H1 (cell line): Measurements from ENCODE around the gene KCNH6. TPM values are rescaled to one million over a fixed set of nuclear protein-coding genes. Genes with fewer than 3 reads are reported as not detected.

Source experiments
- CTCF ChIA-PET: fragments of 300-600 bp; sonication (Branson Sonifier 250); formaldehyde crosslinking; loops from one replicate; lab custom pipeline; 2021; ENCODE audit not compliant: partially characterized antibody; lab: Charles Lee
- POLR2A ChIA-PET: fragments of 300-600 bp; sonication (Branson Sonifier 250); formaldehyde crosslinking; loops from one replicate; lab custom pipeline; 2021; ENCODE audit warnings: inconsistent platforms; ENCODE audit not compliant: partially characterized antibody; lab: Charles Lee
- DNase-seq, 2 experiments: peaks; one replicate each; pipeline versions ENCODE4 v3.0.0 to v3.0.0-alpha.2; 2010 to 2022; ENCODE audit warnings: low spot score in 2 of 2, low read depth in 1 of 2, mixed read lengths in 1 of 2
- FAIRE-seq: peaks from 2 replicates; lab custom pipeline; 2011; peaks lifted over from hg19 to GRCh38; lab: Jason Lieb, UNC
- H2AFZ ChIP-seq: 2 replicates; pipeline ENCODE4 v1.8.1; 2012; ENCODE audit warnings: low read length, inconsistent platforms
- H2AK5ac ChIP-seq: 2 replicates; pipeline ENCODE4 v1.6.1; 2013; ENCODE audit warnings: low read depth, low read length
- H2BK120ac ChIP-seq: replicated peaks from 2 replicates; pipeline ENCODE3; 2013; ENCODE audit warnings: low read depth, low read length, inconsistent platforms
- H2BK12ac ChIP-seq: 2 replicates; pipeline ENCODE4 v1.6.1; 2013; ENCODE audit warnings: low read depth, low read length
- H2BK15ac ChIP-seq: 2 replicates; pipeline ENCODE4 v1.6.1; 2013; ENCODE audit warnings: low read length
- H2BK20ac ChIP-seq: 2 replicates; pipeline ENCODE4 v1.6.1; 2013; ENCODE audit warnings: low read length
- H2BK5ac ChIP-seq: 2 replicates; pipeline ENCODE4 v1.6.1; 2013; ENCODE audit warnings: low read depth, low read length
- H3K14ac ChIP-seq: 2 replicates; pipeline ENCODE4 v1.6.1; 2013; ENCODE audit warnings: inconsistent platforms; ENCODE audit not compliant: insufficient read length
- H3K18ac ChIP-seq: 2 replicates; pipeline ENCODE4 v1.6.1; 2013; ENCODE audit warnings: low read length; ENCODE audit errors: extremely low read depth
- H3K23ac ChIP-seq: 2 replicates; pipeline ENCODE4 v1.6.1; 2013; ENCODE audit warnings: inconsistent platforms; ENCODE audit not compliant: insufficient read length
- H3K23me2 ChIP-seq: 2 replicates; pipeline ENCODE4 v1.6.1; 2013; ENCODE audit warnings: low read depth, low read length
- H3K27ac ChIP-seq: 2 replicates; pipeline ENCODE4 v1.6.1; 2011; ENCODE audit warnings: low read depth, low read length, inconsistent platforms
- H3K27me3 ChIP-seq, 4 experiments: replicated peaks in 1 of 4; 1 replicate in 1 of 4; 2 replicates in 3 of 4; pipeline versions ENCODE4 v1.6.1 to v1.8.1; 2011 to 2013; ENCODE audit warnings: low read length in 3 of 4, mild to moderate bottlenecking in 3 of 4, inconsistent platforms in 2 of 4, mixed read lengths in 2 of 4, moderate library complexity in 1 of 4; ENCODE audit not compliant: control insufficient read depth in 3 of 4, insufficient read depth in 3 of 4; ENCODE audit errors: extremely low read depth in 1 of 4
- H3K36me3 ChIP-seq, 4 experiments: 2 replicates each; pipeline versions ENCODE4 v1.6.1 to v1.8.1; 2011 to 2013; ENCODE audit warnings: mild to moderate bottlenecking in 4 of 4, low read length in 3 of 4, moderate library complexity in 2 of 4, control low read depth in 1 of 4, inconsistent platforms in 1 of 4; ENCODE audit not compliant: insufficient read depth in 4 of 4, control insufficient read depth in 2 of 4
- H3K4ac ChIP-seq: replicated peaks from 2 replicates; pipeline ENCODE3; 2013; ENCODE audit warnings: low read length, low read depth, mixed read lengths, inconsistent platforms; ENCODE audit not compliant: insufficient read length
- H3K4me1 ChIP-seq, 4 experiments: replicated peaks in 1 of 4; 1 replicate in 1 of 4; 2 replicates in 3 of 4; pipeline versions ENCODE4 v1.6.1 to v1.8.1; 2011 to 2013; ENCODE audit warnings: low read length in 3 of 4, inconsistent platforms in 2 of 4, mixed read lengths in 1 of 4; ENCODE audit not compliant: insufficient read depth in 4 of 4, control insufficient read depth in 3 of 4
- H3K4me2 ChIP-seq, 2 experiments: 2 replicates each; pipeline versions ENCODE4 v1.6.1 to v1.8.1; 2011 to 2013; ENCODE audit warnings: low read depth in 2 of 2, low read length in 2 of 2, control low read depth in 1 of 2, inconsistent platforms in 1 of 2, mild to moderate bottlenecking in 1 of 2; ENCODE audit not compliant: insufficient read depth in 1 of 2
- H3K4me3 ChIP-seq, 4 experiments: fragments of 200-600, 300-600 bp in 1 of 4; sonication (generic), shearing (Covaris generic), sonication (Bioruptor Twin) in 1 of 4; 2 replicates each; pipeline versions ENCODE4 v1.5.1 to v1.8.1; 2011 to 2016; ENCODE audit warnings: low read length in 4 of 4, low read depth in 3 of 4, control low read depth in 2 of 4, inconsistent platforms in 2 of 4, mild to moderate bottlenecking in 2 of 4, mixed read lengths in 1 of 4, moderate library complexity in 1 of 4; ENCODE audit not compliant: insufficient read depth in 2 of 4; ENCODE audit errors: extremely low read depth in 1 of 4
- H3K56ac ChIP-seq: replicated peaks from 2 replicates; pipeline ENCODE3; 2013; ENCODE audit warnings: low read depth, mild to moderate bottlenecking, mixed read lengths, low read length, inconsistent platforms; ENCODE audit not compliant: insufficient read length
- H3K79me1 ChIP-seq: 2 replicates; pipeline ENCODE4 v1.6.1; 2013; ENCODE audit warnings: low read depth, low read length, control low read depth
- H3K79me2 ChIP-seq, 2 experiments: 2 replicates each; pipeline versions ENCODE4 v1.6.1 to v1.8.1; 2012 to 2013; ENCODE audit warnings: low read length in 2 of 2, mild to moderate bottlenecking in 2 of 2, inconsistent platforms in 1 of 2; ENCODE audit not compliant: insufficient read depth in 2 of 2, control insufficient read depth in 1 of 2
- H3K9ac ChIP-seq, 4 experiments: replicated peaks in 1 of 4; 1 replicate in 1 of 4; 2 replicates in 3 of 4; pipeline versions ENCODE4 v1.6.1 to v1.8.1; 2011 to 2013; ENCODE audit warnings: low read depth in 3 of 4, low read length in 3 of 4, control low read depth in 2 of 4, mild to moderate bottlenecking in 2 of 4, moderate library complexity in 2 of 4, inconsistent platforms in 1 of 4; ENCODE audit errors: extremely low read depth in 1 of 4
- H3K9me3 ChIP-seq, 2 experiments: 2 replicates each; pipeline versions ENCODE4 v1.6.1 to v1.8.1; 2012 to 2013; ENCODE audit warnings: mild to moderate bottlenecking in 2 of 2, moderate library complexity in 2 of 2, control low read depth in 1 of 2, inconsistent platforms in 1 of 2, low read depth in 1 of 2, low read length in 1 of 2, mixed read lengths in 1 of 2; ENCODE audit not compliant: insufficient read depth in 2 of 2
- H4K20me1 ChIP-seq, 2 experiments: replicated peaks in 1 of 2; 2 replicates each; pipeline versions ENCODE3 to v1.8.1; 2011 to 2013; ENCODE audit warnings: inconsistent platforms in 2 of 2, low read length in 2 of 2, mild to moderate bottlenecking in 1 of 2; ENCODE audit not compliant: insufficient read depth in 2 of 2, control insufficient read depth in 1 of 2
- H4K5ac ChIP-seq: 2 replicates; pipeline ENCODE4 v1.6.1; 2013; ENCODE audit warnings: low read length, low read depth, mixed read lengths, inconsistent platforms; ENCODE audit not compliant: insufficient read length
- H4K8ac ChIP-seq: 2 replicates; pipeline ENCODE4 v1.8.0; 2013; ENCODE audit warnings: mild to moderate bottlenecking, moderate library complexity, low read length, inconsistent platforms; ENCODE audit not compliant: insufficient read depth; ENCODE audit errors: extremely low read depth
- H4K91ac ChIP-seq: replicated peaks from 2 replicates; pipeline ENCODE3; 2013; ENCODE audit warnings: low read length, mixed read lengths, inconsistent platforms; ENCODE audit not compliant: insufficient read length
- CHD2 ChIP-seq: IDR thresholded peaks from 2 replicates; pipeline ENCODE4 v1.6.1; 2012; ENCODE audit warnings: low read length, improper control_type of control experiment
- EZH2 ChIP-seq: fragments of 200-600 bp; sonication (generic); IDR thresholded peaks from 2 replicates; pipeline ENCODE4 v1.7.1; 2012; ENCODE audit warnings: low read depth, mild to moderate bottlenecking, moderate library complexity, low read length, inconsistent platforms; ENCODE audit not compliant: severe bottlenecking
- GABPA ChIP-seq: IDR thresholded peaks from 2 replicates; pipeline ENCODE4 v1.6.1; 2011; ENCODE audit warnings: mild to moderate bottlenecking, low read length, moderate library complexity, borderline replicate concordance; ENCODE audit not compliant: insufficient read depth
- HDAC6 ChIP-seq: IDR thresholded peaks from one replicate; pipeline ENCODE4 v1.7.1; 2012; ENCODE audit warnings: low read depth, mild to moderate bottlenecking, inconsistent platforms, low read length, moderate library complexity
- MAFK ChIP-seq: IDR thresholded peaks from 2 replicates; pipeline ENCODE4 v1.6.1; 2012; ENCODE audit warnings: low read depth, mild to moderate bottlenecking, improper control_type of control experiment, low read length
- MAX ChIP-seq: IDR thresholded peaks from 2 replicates; pipeline ENCODE4 v1.6.1; 2012; ENCODE audit warnings: inconsistent platforms
- POU5F1 ChIP-seq: IDR thresholded peaks from 2 replicates; pipeline ENCODE4 v1.6.1; 2011; ENCODE audit warnings: low read depth, mild to moderate bottlenecking, low read length, moderate library complexity
- RBBP5 ChIP-seq: IDR thresholded peaks from 2 replicates; pipeline ENCODE4 v1.7.1; 2012; ENCODE audit warnings: low read depth, mild to moderate bottlenecking, inconsistent platforms, low read length, moderate library complexity, borderline replicate concordance
- RNF2 ChIP-seq: fragments of 200-900, 300-1000 bp; sonication (generic); IDR thresholded peaks from 2 replicates; pipeline ENCODE4 v1.7.1; 2016; ENCODE audit warnings: borderline replicate concordance, low read depth, mild to moderate bottlenecking, antibody characterized with exemption, low read length; ENCODE audit not compliant: poor library complexity, severe bottlenecking; ENCODE audit errors: missing control alignments
- WGBS, 2 experiments: shearing (Covaris generic) in 1 of 2; methylation state at CpG; one replicate each; pipeline versions ENCODE4 v1.1.6 to v1.1.7; 2013 to 2015; ENCODE audit warnings: low lambda C conversion rate in 2 of 2, mixed read lengths in 2 of 2, inconsistent platforms in 1 of 2, low coverage in 1 of 2, missing lambda C conversion rate in 1 of 2; ENCODE audit not compliant: insufficient replicate concordance in 2 of 2, insufficient coverage in 1 of 2, insufficient read length in 1 of 2; ENCODE audit errors: extremely low coverage in 1 of 2, missing lambda C conversion rate in 1 of 2; 5-methylcytosine and 5-hydroxymethylcytosine counted together
- polyA plus RNA-seq, 7 experiments: library from polyadenylated mRNA; depleted of rRNA in 3 of 7; stranded (reverse) in 5 of 7; unstranded in 2 of 7; fragments of >200 nt in 5 of 7; fragments of 200-250 nt in 2 of 7; gene quantifications; 1 replicate in 5 of 7; 2 replicates in 1 of 7; 4 replicates in 1 of 7; pipeline versions ENCODE4 v1.2.1 to v1.2.3, GENCODE V29; 2011 to 2013; ENCODE audit warnings: missing spikeins in 2 of 7, mixed read lengths in 2 of 7
- total RNA-seq: library from RNA; stranded (reverse); fragmentation: NEBNext Ultra II Directional; extraction: Animal tissue kit (Norgen Biotek cat#: 25700); gene quantifications from 2 replicates; pipeline ENCODE4 v1.2.1, GENCODE V29; 2021

Gene KCNH6
- total and polyA plus RNA-seq, 2 of the 8 experiments (the other 6 are each of a cell fraction or from before 2014, with no cell fraction given), result 1.8 to 3.6 TPM

DNA sequence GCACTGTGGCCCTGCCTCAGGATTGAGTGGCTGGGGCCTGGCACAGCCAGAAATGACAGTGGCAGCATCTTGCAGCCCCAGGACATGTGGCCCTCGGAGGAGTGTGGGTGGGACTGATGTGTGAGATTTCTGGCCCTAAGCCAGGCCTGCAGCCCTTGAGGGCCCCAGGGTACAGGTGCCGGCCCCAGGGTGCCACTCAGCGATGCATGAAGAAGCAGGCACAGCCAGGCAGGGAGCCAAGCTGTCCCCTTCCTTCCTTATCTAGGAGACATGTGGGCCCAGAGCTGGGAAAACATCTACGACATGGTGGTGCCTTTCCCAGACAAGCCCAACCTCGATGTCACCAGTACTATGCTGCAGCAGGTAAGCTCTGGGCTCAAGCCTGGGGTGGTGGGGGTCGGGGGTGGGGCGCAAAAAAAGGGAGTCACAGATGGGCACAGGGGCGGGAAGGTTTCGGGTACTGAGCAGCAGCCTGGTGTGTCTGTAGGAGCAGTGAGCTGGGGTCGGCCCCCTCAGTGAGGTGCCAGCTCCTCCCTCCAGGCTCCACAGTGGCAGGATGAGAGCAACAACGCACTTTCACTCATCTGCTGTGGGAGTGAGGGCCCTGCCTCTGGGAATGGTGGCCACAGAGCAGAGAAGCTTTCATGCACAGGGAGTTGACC lies 42.2 kb upstream of the KCNH6 start:
- Histone ChIP-seq H3K18ac (no peak overlapping the region), H2AFZ (no peak overlapping the region), H3K9me3 (no peaks in the 10 kb centered on the region), H3K4ac (no peak overlapping the region), H3K79me2 (no peaks in the 10 kb centered on the region), H2BK12ac (no peak overlapping the region), H3K27me3 (peaks cover 0 to 17% (median 13%) of the 10 kb centered on the region in 4 experiments; a peak in 5 of 7 replicates), H3K79me1 (no peaks in the 10 kb centered on the region), H2BK15ac (no peak overlapping the region), H3K4me1 (peaks cover 0 to 16% (median 11%) of the 10 kb centered on the region in 4 experiments; a peak in 6 of 7 replicates), H2AK5ac (no peak overlapping the region), H2BK5ac (no peak overlapping the region; the same call in 1 of the 2 replicates), H3K23me2 (peaks cover 10% of the 10 kb centered on the region), H3K4me3 (no peak overlapping the region), H3K56ac (no peak overlapping the region), H2BK120ac (no peak overlapping the region), H4K20me1 (no peaks in the 10 kb centered on the region), H3K27ac (no peak overlapping the region), H2BK20ac (no peak overlapping the region), H3K9ac (no peak overlapping the region), H3K23ac (no peak overlapping the region), H4K8ac (no peak overlapping the region), H3K4me2 (no peak overlapping the region), H4K91ac (no peak overlapping the region), H3K14ac (no peak overlapping the region), H3K36me3 (no peaks in the 10 kb centered on the region), H4K5ac (no peak overlapping the region)
- 84% methylated on average over 11 of the region's 11 CpGs; no CpG with 5 or more reads in 1 of the 2 experiments for WGBS, 2 experiments
- POLR2A ChIA-PET, result interaction anchor here (0.7 to 1.6 kb wide), 3 partner anchors 9 to 51 kb away, joined by 3 to 6 read pairs (median 3); no protein-coding TSS in a partner anchor
- DNase-seq (no peak), FAIRE-seq (no peak)
- CTCF ChIA-PET, result interaction anchor here (0.5 to 27.9 kb wide), 16 partner anchors 8 to 379 kb away, joined by 3 to 758 read pairs (median 4); partner anchors contain the start of gene CYB561
- no peak for TF ChIP-seq CHD2
- no peak for TF ChIP-seq MAX
- no peak for TF ChIP-seq RNF2
- no peak for TF ChIP-seq POU5F1
- no peak for TF ChIP-seq EZH2
- no peak for TF ChIP-seq HDAC6
- no peak for TF ChIP-seq RBBP5
- TF ChIP-seq MAFK, result no peak
- no peak for TF ChIP-seq GABPA
